ENCODE results near the gene TET2. TPM values are rescaled to one million over a fixed set of nuclear protein-coding genes. Genes with fewer than 3 reads are reported as not detected.

The TET2 gene
- polyA plus RNA-seq, 3 donors = 22.6 to 47.1 (median 42.5) TPM

GRCh38 chr4:105327956-105328355 lies 181.3 kb downstream of the TET2 start:
- TF ChIP-seq CTCF (IDR thresholded peaks at IDR 0.05) = no peak
- H3K36me3 Mint-ChIP-seq = no peaks in the 10 kb centered on the region
- Histone ChIP-seq H3K36me3 (replicated peaks in 1 of 2; ENCODE audit: control insufficient read depth in 1 of 2, insufficient read depth in 2 of 2, low read length in 2 of 2) (no peaks in the 10 kb centered on the region), H3K27ac (ENCODE audit: low read depth in 1 of 2, low read length in 2 of 2) (no peak overlapping the region), H3K9me3 (replicated peaks in 1 of 2; ENCODE audit: control insufficient read depth in 1 of 2, insufficient read depth in 1 of 2, low read length in 2 of 2) (no peaks in the 10 kb centered on the region), H2AFZ (ENCODE audit: insufficient read depth, low read depth, low read length, poor library complexity, severe bottlenecking) (no peak overlapping the region), H3K79me2 (ENCODE audit: insufficient read depth, low read length) (no peaks in the 10 kb centered on the region), H3K27me3 (ENCODE audit: control insufficient read depth in 2 of 2, insufficient read depth in 2 of 2, low read length in 2 of 2) (no peaks in the 10 kb centered on the region), H4K20me1 (ENCODE audit: insufficient read depth, low read length) (no peaks in the 10 kb centered on the region), H3K4me2 (replicated peaks; ENCODE audit: extremely low read depth, low read length, poor library complexity, severe bottlenecking) (no peak overlapping the region), H3K4me1 (ENCODE audit: control insufficient read depth in 1 of 2, insufficient read depth in 2 of 2, low read length in 2 of 2) (no peaks in the 10 kb centered on the region), H3K4me3 (replicated peaks in 1 of 3; ENCODE audit: low read depth in 2 of 3, low read length in 3 of 3) (no peak overlapping the region), H3K9ac (ENCODE audit: insufficient read depth, low read length, poor library complexity, severe bottlenecking) (no peak overlapping the region)
- H3K27ac Mint-ChIP-seq = no peak overlapping the region
- peaks cover 6% of the 10 kb centered on the region for H3K4me1 Mint-ChIP-seq
- no peaks in the 10 kb centered on the region for H3K27me3 Mint-ChIP-seq (ENCODE audit: low read depth in 3 of 3)
- intact Hi-C loops (cut with micrococcal nuclease) = no loop called here
- no peak overlapping the region for H3K4me3 Mint-ChIP-seq
- H3K9me3 Mint-ChIP-seq = peaks cover 0 to 4% (median 0%) of the 10 kb centered on the region in 7 donors
- DNase-seq = no peak

GRCh38 chr4:105329081-105329480 lies 182.4 kb downstream of the TET2 start:
- Mint-ChIP-seq H3K36me3 (no peaks in the 10 kb centered on the region), H3K27me3 (ENCODE audit: low read depth in 3 of 3) (no peaks in the 10 kb centered on the region), H3K9me3 (peaks cover 0 to 5% (median 0%) of the 10 kb centered on the region in 7 donors), H3K27ac (no peak overlapping the region), H3K4me1 (peaks cover 6% of the 10 kb centered on the region), H3K4me3 (no peak overlapping the region)
- Histone ChIP-seq H3K9me3 (replicated peaks in 1 of 2; ENCODE audit: control insufficient read depth in 1 of 2, insufficient read depth in 1 of 2, low read length in 2 of 2) (no peaks in the 10 kb centered on the region), H4K20me1 (ENCODE audit: insufficient read depth, low read length) (no peaks in the 10 kb centered on the region), H2AFZ (ENCODE audit: insufficient read depth, low read depth, low read length, poor library complexity, severe bottlenecking) (no peak overlapping the region), H3K27ac (ENCODE audit: low read depth in 1 of 2, low read length in 2 of 2) (no peak overlapping the region), H3K36me3 (replicated peaks in 1 of 2; ENCODE audit: control insufficient read depth in 1 of 2, insufficient read depth in 2 of 2, low read length in 2 of 2) (no peaks in the 10 kb centered on the region), H3K79me2 (ENCODE audit: insufficient read depth, low read length) (no peaks in the 10 kb centered on the region), H3K27me3 (ENCODE audit: control insufficient read depth in 2 of 2, insufficient read depth in 2 of 2, low read length in 2 of 2) (no peaks in the 10 kb centered on the region), H3K4me1 (ENCODE audit: control insufficient read depth in 1 of 2, insufficient read depth in 2 of 2, low read length in 2 of 2) (no peaks in the 10 kb centered on the region), H3K4me3 (replicated peaks in 1 of 3; ENCODE audit: low read depth in 2 of 3, low read length in 3 of 3) (no peak overlapping the region), H3K9ac (ENCODE audit: insufficient read depth, low read length, poor library complexity, severe bottlenecking) (no peak overlapping the region), H3K4me2 (replicated peaks; ENCODE audit: extremely low read depth, low read length, poor library complexity, severe bottlenecking) (no peak overlapping the region)
- no peak for DNase-seq
- intact Hi-C loops (cut with micrococcal nuclease) = no loop called here
- no CpG with 5 or more reads among the region's 1 CpG for WGBS (ENCODE audit: insufficient coverage)
- no peak for TF ChIP-seq CTCF (IDR thresholded peaks at IDR 0.05)

Small RNA genes within 50 kb of the gene (small RNA-seq; reads per million reads assigned to genes)
- gene RF00322 (ENCODE audit: insufficient read length, low read depth) (not detected), gene RN7SL89P (ENCODE audit: insufficient read length, low read depth) (not detected)

Data from CD14-positive monocyte (primary cell).